Hematopoietic multipotent progenitor cell treated with erythropoietin and hydrocortisone succinate and interleukin-3 and kit ligand, for 4 days (in vitro differentiated cells): Measurements from ENCODE around the gene MAGOHB.
"Not testable (repeated sequence)": the region's sequence is repeated elsewhere in the genome, so short reads cannot be mapped to it uniquely, and the experiment has no call there.

Source experiments
- DNase-seq: peaks from one replicate; pipeline ENCODE4 v3.0.0-alpha.2; 2015

Gene MAGOHB

GRCh38 chr12:10613349-10614055 is at the start of gene MAGOHB:
TSS of gene MAGOHB (minus strand) at chr12:10613609. CDS start at chr12:10613532, 77 bp downstream.
- peak; percentile 98 for DNase-seq

- DNase-seq: no peak
Observed at GRCh38 chr12:10661338-10661737, 47.9 kb upstream of the MAGOHB start.

GRCh38 chr12:10654003-10654402 is 40.6 kb upstream of the MAGOHB start:
- no peak for DNase-seq

GRCh38 chr12:10652192-10652591 is 38.8 kb upstream of the MAGOHB start:
- peak; percentile 32 for DNase-seq

- not testable (repeated sequence) for DNase-seq
Observed at GRCh38 chr12:10646576-10646975, 33.2 kb upstream of the MAGOHB start.

GRCh38 chr12:10645910-10646309 is 32.5 kb upstream of the MAGOHB start:
- no peak for DNase-seq

- DNase-seq: no peak
Observed at GRCh38 chr12:10641735-10642500, 28.5 kb upstream of the MAGOHB start.

GRCh38 chr12:10638728-10639127 is 25.3 kb upstream of the MAGOHB start:
- DNase-seq: no peak

GRCh38 chr12:10636611-10637010 is 23.2 kb upstream of the MAGOHB start:
- no peak for DNase-seq

GRCh38 chr12:10636124-10636523 is 22.7 kb upstream of the MAGOHB start:
- no peak for DNase-seq

- peak; percentile 32 for DNase-seq
Observed at GRCh38 chr12:10635306-10635705, 21.9 kb upstream of the MAGOHB start.

GRCh38 chr12:10634427-10634826 is 21.0 kb upstream of the MAGOHB start:
- no peak for DNase-seq

- no peak for DNase-seq
Observed at GRCh38 chr12:10633541-10633940, 20.1 kb upstream of the MAGOHB start.

GRCh38 chr12:10632226-10632625 is 18.8 kb upstream of the MAGOHB start:
- DNase-seq: no peak

GRCh38 chr12:10624605-10625004 is 11.2 kb upstream of the MAGOHB start:
- DNase-seq: no peak

- no peak for DNase-seq
Observed at GRCh38 chr12:10623131-10623530, 9.7 kb upstream of the MAGOHB start.

- no peak for DNase-seq
Observed at GRCh38 chr12:10621278-10621677, 7.9 kb upstream of the MAGOHB start.

GRCh38 chr12:10620078-10620779 is 6.8 kb upstream of the MAGOHB start:
- DNase-seq: no peak

- peak; percentile 16 for DNase-seq
Observed at GRCh38 chr12:10618338-10618987, 5.1 kb upstream of the MAGOHB start.

GRCh38 chr12:10617863-10618262 is 4.5 kb upstream of the MAGOHB start:
- DNase-seq: no peak

- no peak for DNase-seq
Observed at GRCh38 chr12:10615532-10615931, 2.1 kb upstream of the MAGOHB start.

- DNase-seq: no peak
Observed at GRCh38 chr12:10614056-10614370, 604 bp upstream of the MAGOHB start.

- peak; percentile 31 for DNase-seq
Observed at GRCh38 chr12:10612984-10613348, 443 bp downstream of the MAGOHB start.
